ENCODE results near the gene STOX2. TPM values are rescaled to one million over a fixed set of nuclear protein-coding genes. Genes with fewer than 3 reads are reported as not detected.
A peak's percentile ranks its signal among the peaks of the same experiment; 100 is the strongest.

Gene STOX2
- total and polyA plus RNA-seq, 2 experiments from 2014 or later = not detected

- no peaks in the 10 kb centered on the region for H3K36me3 ChIP-seq (ENCODE audit: low read depth)
- no peak overlapping the region for H2AFZ ChIP-seq
- no peaks in the 10 kb centered on the region for H3K9me3 ChIP-seq (ENCODE audit: low read depth)
- WGBS, 2 experiments (ENCODE audit: low coverage in 1 of 2, low lambda C conversion rate in 2 of 2, missing lambda C conversion rate in 2 of 2) = 74 to 75% methylated on average over 4 of the region's 4 CpGs
- H3K4me2 ChIP-seq (ENCODE audit: unreplicated experiment) = no peak overlapping the region
- no peaks in the 10 kb centered on the region for H4K20me1 ChIP-seq (ENCODE audit: insufficient read depth)
- no peaks in the 10 kb centered on the region for H3F3A ChIP-seq (ENCODE audit: insufficient read depth)
- no peak overlapping the region for H3K27ac ChIP-seq
- H3K4me1 ChIP-seq (ENCODE audit: insufficient read depth) = no peaks in the 10 kb centered on the region
- no peaks in the 10 kb centered on the region for H3K79me2 ChIP-seq (ENCODE audit: insufficient read depth)
- no peaks in the 10 kb centered on the region for H3K27me3 ChIP-seq (replicated peaks; ENCODE audit: insufficient read depth)
- H3K9me2 ChIP-seq (ENCODE audit: insufficient read depth) = no peaks in the 10 kb centered on the region
- no peak overlapping the region for H3K4me3 ChIP-seq
- TF ChIP-seq EZH2 (IDR thresholded peaks at IDR 0.05; ENCODE audit: insufficient read depth, poor library complexity, severe bottlenecking) (no peak), EZH2phosphoT487 (IDR thresholded peaks at IDR 0.05; ENCODE audit: insufficient read depth, low read depth) (no peak)
- in situ Hi-C loops (cut with MboI) = no loop called here
- H3K9ac ChIP-seq = no peak overlapping the region
- DNase-seq = no peak
These were observed 98.3 kb downstream of the STOX2 start for GRCh38 chr4:184003433-184003832.

DNA sequence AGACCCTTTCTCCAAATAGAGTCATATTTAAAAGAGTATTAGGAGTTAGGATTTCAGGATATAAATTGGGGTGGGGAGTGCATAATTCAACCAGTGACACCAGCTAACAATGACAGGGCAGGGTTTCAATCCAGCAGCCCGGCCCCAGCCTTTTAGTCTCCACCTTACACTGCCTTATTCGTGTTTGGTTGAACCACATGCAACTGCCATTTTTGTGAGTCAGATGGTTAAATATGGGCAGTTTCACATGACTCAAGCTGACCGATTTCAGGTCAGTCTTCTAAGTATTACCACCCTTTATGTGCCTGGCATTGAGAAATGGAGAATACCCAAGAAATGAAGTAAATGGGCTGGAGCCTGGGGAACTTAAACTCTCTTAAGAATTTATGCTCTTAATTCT is 102.8 kb downstream of the STOX2 start:
- Histone ChIP-seq H4K20me1 (ENCODE audit: insufficient read depth) (no peaks in the 10 kb centered on the region), H3K9me3 (ENCODE audit: low read depth) (no peaks in the 10 kb centered on the region), H3K79me2 (ENCODE audit: insufficient read depth) (no peaks in the 10 kb centered on the region), H3K27ac (no peak overlapping the region), H3K9ac (no peak overlapping the region), H3K4me1 (ENCODE audit: insufficient read depth) (no peaks in the 10 kb centered on the region), H3K36me3 (ENCODE audit: low read depth) (no peaks in the 10 kb centered on the region), H3K4me2 (ENCODE audit: unreplicated experiment) (no peak overlapping the region), H3K4me3 (no peak overlapping the region), H3K9me2 (ENCODE audit: insufficient read depth) (no peaks in the 10 kb centered on the region), H3F3A (ENCODE audit: insufficient read depth) (no peaks in the 10 kb centered on the region), H2AFZ (no peak overlapping the region), H3K27me3 (replicated peaks; ENCODE audit: insufficient read depth) (no peaks in the 10 kb centered on the region)
- DNase-seq = peak; percentile 5
- WGBS, 2 experiments (ENCODE audit: low coverage in 1 of 2, low lambda C conversion rate in 2 of 2, missing lambda C conversion rate in 2 of 2) = 6% methylated on average over 3 of the region's 3 CpGs
- TF ChIP-seq EZH2 (IDR thresholded peaks at IDR 0.05; ENCODE audit: insufficient read depth, poor library complexity, severe bottlenecking) (no peak), EZH2phosphoT487 (IDR thresholded peaks at IDR 0.05; ENCODE audit: insufficient read depth, low read depth) (no peak)
- in situ Hi-C loops (cut with MboI) = no loop called here

DNA sequence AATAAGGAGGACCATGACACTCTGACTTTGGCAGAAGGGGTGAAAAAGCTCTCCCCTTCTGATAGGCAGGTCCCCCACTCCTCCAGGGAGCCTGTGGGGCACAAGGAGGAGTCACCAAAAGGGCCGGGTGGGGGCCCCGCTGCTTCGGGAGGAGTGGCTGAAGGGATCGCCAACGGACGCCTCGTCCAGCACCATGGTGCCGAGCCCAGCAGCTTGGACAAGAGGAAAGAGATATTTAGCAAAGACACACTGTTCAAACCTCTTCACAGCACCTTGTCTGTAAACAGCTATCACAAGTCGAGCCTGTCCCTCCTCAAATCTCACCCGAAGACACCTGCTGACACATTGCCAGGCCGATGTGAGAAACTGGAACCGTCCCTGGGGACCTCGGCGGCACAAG is 105.6 kb downstream of the STOX2 start:
- WGBS, 2 experiments (ENCODE audit: low coverage in 1 of 2, low lambda C conversion rate in 2 of 2, missing lambda C conversion rate in 2 of 2) = 76 to 84% methylated on average over 14 of the region's 14 CpGs
- H3K27me3 ChIP-seq (replicated peaks; ENCODE audit: insufficient read depth) = no peaks in the 10 kb centered on the region
- in situ Hi-C loops (cut with MboI) = no loop called here

DNA sequence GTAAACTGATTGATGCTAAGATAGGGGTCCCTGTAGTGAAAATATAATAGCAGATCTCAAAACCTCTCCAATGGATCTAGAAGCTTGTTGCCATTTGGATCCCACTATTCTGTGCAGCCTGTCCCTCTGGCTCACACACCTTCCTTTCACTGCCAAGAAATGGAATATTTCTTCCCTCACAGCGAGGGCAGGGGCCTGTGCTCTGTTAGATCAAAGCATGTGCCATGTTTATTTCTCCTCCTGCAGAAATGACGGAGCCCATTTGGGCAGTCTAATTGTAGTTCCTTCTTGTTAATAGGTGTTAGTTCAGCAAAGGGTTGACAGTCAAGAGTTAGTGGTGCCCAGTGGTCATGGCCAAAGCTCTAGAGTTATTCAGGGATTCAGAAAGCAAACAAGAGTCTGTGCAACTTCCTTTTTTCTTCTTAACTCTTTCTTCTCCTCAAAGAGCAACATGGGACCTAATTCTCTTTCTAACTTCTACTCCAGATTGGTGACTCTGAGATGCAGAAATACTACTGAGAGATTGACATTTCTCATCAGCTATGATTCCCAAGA is 106.8 kb downstream of the STOX2 start:
- Histone ChIP-seq H3K36me3 (ENCODE audit: low read depth) (no peaks in the 10 kb centered on the region), H3K9me3 (ENCODE audit: low read depth) (no peaks in the 10 kb centered on the region), H3F3A (ENCODE audit: insufficient read depth) (no peaks in the 10 kb centered on the region), H4K20me1 (ENCODE audit: insufficient read depth) (no peaks in the 10 kb centered on the region), H3K4me1 (ENCODE audit: insufficient read depth) (no peaks in the 10 kb centered on the region), H2AFZ (no peak overlapping the region), H3K9ac (no peak overlapping the region), H3K4me2 (ENCODE audit: unreplicated experiment) (no peak overlapping the region), H3K9me2 (ENCODE audit: insufficient read depth) (no peaks in the 10 kb centered on the region), H3K27me3 (replicated peaks; ENCODE audit: insufficient read depth) (no peaks in the 10 kb centered on the region), H3K27ac (no peak overlapping the region), H3K4me3 (no peak overlapping the region), H3K79me2 (ENCODE audit: insufficient read depth) (no peaks in the 10 kb centered on the region)
- in situ Hi-C loops (cut with MboI) = no loop called here
- WGBS, 2 experiments (ENCODE audit: low coverage in 1 of 2, low lambda C conversion rate in 2 of 2, missing lambda C conversion rate in 2 of 2) = 35 to 58% methylated on average over 2 of the region's 2 CpGs
- no peak for TF ChIP-seq EZH2 (IDR thresholded peaks at IDR 0.05; ENCODE audit: insufficient read depth, poor library complexity, severe bottlenecking)
- TF ChIP-seq EZH2phosphoT487 (IDR thresholded peaks at IDR 0.05; ENCODE audit: insufficient read depth, low read depth) = no peak
- DNase-seq = no peak

More for the DNA sequence above, 105.6 kb downstream of the STOX2 start:
- no peak overlapping the region for H3K9ac ChIP-seq
- no peak overlapping the region for H3K27ac ChIP-seq
- no peaks in the 10 kb centered on the region for H3K4me1 ChIP-seq (ENCODE audit: insufficient read depth)
- H2AFZ ChIP-seq = no peak overlapping the region
- no peaks in the 10 kb centered on the region for H3F3A ChIP-seq (ENCODE audit: insufficient read depth)
- DNase-seq = no peak
- no peaks in the 10 kb centered on the region for H4K20me1 ChIP-seq (ENCODE audit: insufficient read depth)
- no peaks in the 10 kb centered on the region for H3K9me2 ChIP-seq (ENCODE audit: insufficient read depth)
- no peaks in the 10 kb centered on the region for H3K79me2 ChIP-seq (ENCODE audit: insufficient read depth)
- H3K4me2 ChIP-seq (ENCODE audit: unreplicated experiment) = no peak overlapping the region
- H3K36me3 ChIP-seq (ENCODE audit: low read depth) = no peaks in the 10 kb centered on the region
- H3K4me3 ChIP-seq = no peak overlapping the region
- TF ChIP-seq EZH2phosphoT487 (IDR thresholded peaks at IDR 0.05; ENCODE audit: insufficient read depth, low read depth) (no peak), EZH2 (IDR thresholded peaks at IDR 0.05; ENCODE audit: insufficient read depth, poor library complexity, severe bottlenecking) (no peak)
- no peaks in the 10 kb centered on the region for H3K9me3 ChIP-seq (ENCODE audit: low read depth)

DNA sequence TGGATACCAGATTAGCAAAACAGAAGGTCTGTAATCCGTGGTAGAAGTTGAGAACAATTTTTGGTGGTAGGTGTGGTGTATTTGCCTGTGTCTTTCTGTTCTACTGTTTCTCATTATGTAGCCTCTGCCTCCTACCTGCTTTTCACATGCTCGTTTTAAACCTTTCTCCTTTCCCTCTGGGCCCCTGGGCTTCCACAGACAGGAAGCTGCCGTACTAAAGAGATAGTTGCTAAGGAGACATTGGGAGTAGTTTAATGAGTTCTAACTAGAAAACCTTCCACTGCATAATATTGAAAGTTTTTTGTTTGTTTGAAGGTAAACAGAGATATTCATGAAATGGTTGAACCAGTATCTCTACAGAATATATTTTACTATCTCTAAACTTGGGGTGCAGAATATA is 107.8 kb downstream of the STOX2 start:
- Histone ChIP-seq H3F3A (ENCODE audit: insufficient read depth) (no peaks in the 10 kb centered on the region), H3K27me3 (replicated peaks; ENCODE audit: insufficient read depth) (no peaks in the 10 kb centered on the region), H3K4me2 (ENCODE audit: unreplicated experiment) (no peak overlapping the region), H3K9ac (no peak overlapping the region), H3K9me3 (ENCODE audit: low read depth) (no peaks in the 10 kb centered on the region), H3K27ac (no peak overlapping the region), H3K4me1 (ENCODE audit: insufficient read depth) (no peaks in the 10 kb centered on the region), H4K20me1 (ENCODE audit: insufficient read depth) (no peaks in the 10 kb centered on the region), H3K36me3 (ENCODE audit: low read depth) (no peaks in the 10 kb centered on the region), H3K79me2 (ENCODE audit: insufficient read depth) (no peaks in the 10 kb centered on the region), H2AFZ (no peak overlapping the region), H3K9me2 (ENCODE audit: insufficient read depth) (no peaks in the 10 kb centered on the region), H3K4me3 (no peak overlapping the region)
- in situ Hi-C loops (cut with MboI) = no loop called here
- DNase-seq = no peak
- 19 to 24% methylated on average over 3 of the region's 3 CpGs for WGBS, 2 experiments (ENCODE audit: low coverage in 1 of 2, low lambda C conversion rate in 2 of 2, missing lambda C conversion rate in 2 of 2)
- TF ChIP-seq EZH2 (IDR thresholded peaks at IDR 0.05; ENCODE audit: insufficient read depth, poor library complexity, severe bottlenecking) = no peak
- TF ChIP-seq EZH2phosphoT487 (IDR thresholded peaks at IDR 0.05; ENCODE audit: insufficient read depth, low read depth) = no peak
